SU-DHL-6 (cell line): ENCODE results near the gene HMGB2.

Source experiments
- H2AFZ ChIP-seq: fragments of 200-600 bp; sonication (generic); 2 replicates; pipeline ENCODE4 v1.6.1; 2014; ENCODE audit warnings: low read depth, mild to moderate bottlenecking, moderate library complexity, mixed read lengths, antibody characterized with exemption, low read length; ENCODE audit not compliant: severe bottlenecking
- H3F3A ChIP-seq: fragments of 200-600 bp; shearing (Covaris generic); 2 replicates; pipeline ENCODE4 v1.6.0; 2016; ENCODE audit warnings: antibody characterized with exemption, mild to moderate bottlenecking; ENCODE audit not compliant: insufficient read depth
- H3K27ac ChIP-seq: fragments of 200-600 bp; sonication (generic); 2 replicates; pipeline ENCODE4 v1.5.1; 2016; ENCODE audit warnings: low read depth, mild to moderate bottlenecking, low read length, moderate library complexity, mixed read lengths
- H3K27me3 ChIP-seq: fragments of 200-600 bp; sonication (generic), shearing (Covaris generic); 2 replicates; pipeline ENCODE4 v1.6.0; 2014; ENCODE audit warnings: mild to moderate bottlenecking, low read length
- H3K36me3 ChIP-seq: fragments of 200-600 bp; sonication (generic); 2 replicates; pipeline ENCODE4 v1.6.1; 2014; ENCODE audit warnings: mild to moderate bottlenecking, low read length, mixed read lengths
- H3K4me2 ChIP-seq: fragments of 300-600, 200-600 bp; shearing (Covaris generic), sonication (generic); 2 replicates; pipeline ENCODE4 v1.6.0; 2014; ENCODE audit warnings: low read length, low read depth, mild to moderate bottlenecking; ENCODE audit not compliant: poor library complexity, severe bottlenecking
- H3K4me3 ChIP-seq: fragments of 200-600 bp; sonication (generic); 2 replicates; pipeline ENCODE4 v1.5.1; 2014; ENCODE audit warnings: antibody characterized with exemption, low read length, mild to moderate bottlenecking, mixed read lengths; ENCODE audit not compliant: insufficient read depth, poor library complexity, severe bottlenecking
- H3K79me2 ChIP-seq: fragments of 200-600 bp; sonication (generic); 2 replicates; pipeline ENCODE4 v1.6.1; 2014; ENCODE audit warnings: mild to moderate bottlenecking, low read length, moderate library complexity; ENCODE audit not compliant: insufficient read depth
- H3K9ac ChIP-seq: fragments of 200-600 bp; sonication (generic); 2 replicates; pipeline ENCODE4 v1.7.0; 2014; ENCODE audit warnings: mild to moderate bottlenecking, low read length
- H3K9me2 ChIP-seq: fragments of 200-600 bp; sonication (generic); replicated peaks from 2 replicates; pipeline ENCODE4 v1.6.1; 2014; ENCODE audit warnings: low read length; ENCODE audit not compliant: insufficient read depth
- H3K9me3 ChIP-seq: fragments of 200-600 bp; sonication (generic); 2 replicates; pipeline ENCODE4 v1.6.1; 2014; ENCODE audit warnings: low read length, mixed read lengths; ENCODE audit not compliant: insufficient read depth
- H4K20me1 ChIP-seq: fragments of 200-600 bp; sonication (generic); 2 replicates; pipeline ENCODE4 v1.6.1; 2014; ENCODE audit warnings: low read depth, mild to moderate bottlenecking, antibody characterized with exemption, low read length, moderate library complexity, mixed read lengths
- CTCF ChIP-seq: fragments of 200-600 bp; sonication (generic); IDR thresholded peaks from one replicate; pipeline ENCODE4 v1.5.1; 2017; ENCODE audit warnings: antibody characterized with exemption, mild to moderate bottlenecking, low read length, moderate library complexity; ENCODE audit not compliant: insufficient read depth, poor library complexity, severe bottlenecking
- EZH2phosphoT487 ChIP-seq: fragments of 200-600 bp; sonication (generic), shearing (Covaris generic); conservative IDR thresholded peaks from 2 replicates; pipeline ENCODE4 v1.6.1; 2018; ENCODE audit warnings: mild to moderate bottlenecking, antibody characterized with exemption, low read length, moderate library complexity, mixed read lengths

The HMGB2 gene

GRCh38 chr4:173311368-173311767, 22.8 kb downstream of the HMGB2 start:
- Histone ChIP-seq H3K9me2 (no peaks in the 10 kb centered on the region), H4K20me1 (no peaks in the 10 kb centered on the region), H3K79me2 (no peaks in the 10 kb centered on the region), H3K36me3 (no peaks in the 10 kb centered on the region), H3K27ac (no peak overlapping the region), H3K27me3 (no peaks in the 10 kb centered on the region), H3K9me3 (no peaks in the 10 kb centered on the region), H3K4me2 (no peak overlapping the region), H3K9ac (no peak overlapping the region), H2AFZ (no peak overlapping the region), H3F3A (no peaks in the 10 kb centered on the region), H3K4me3 (no peak overlapping the region)
- TF ChIP-seq CTCF (no peak), EZH2phosphoT487 (no peak)

GRCh38 chr4:173307778-173308177, 26.4 kb downstream of the HMGB2 start:
- Histone ChIP-seq H3F3A (no peaks in the 10 kb centered on the region), H3K9me3 (no peaks in the 10 kb centered on the region), H3K9me2 (no peaks in the 10 kb centered on the region), H3K9ac (no peak overlapping the region), H3K36me3 (0 out of 2 replicates have a peak, but pooled peaks cover 8% of the 10 kb centered on the region), H3K4me2 (no peak overlapping the region), H2AFZ (no peak overlapping the region), H3K27me3 (no peaks in the 10 kb centered on the region), H4K20me1 (no peaks in the 10 kb centered on the region), H3K79me2 (no peaks in the 10 kb centered on the region), H3K4me3 (no peak overlapping the region), H3K27ac (no peak overlapping the region)
- no peak for TF ChIP-seq EZH2phosphoT487
- no peak for TF ChIP-seq CTCF

GRCh38 chr4:173301518-173302201, 32.5 kb downstream of the HMGB2 start:
- no peak overlapping the region for H3K27ac ChIP-seq
- H2AFZ ChIP-seq: no peak overlapping the region
- 0 out of 2 replicates have a peak, but pooled peaks cover 8% of the 10 kb centered on the region for H3K36me3 ChIP-seq
- H4K20me1 ChIP-seq: no peaks in the 10 kb centered on the region
- no peaks in the 10 kb centered on the region for H3F3A ChIP-seq
- H3K4me2 ChIP-seq: no peak overlapping the region
- no peaks in the 10 kb centered on the region for H3K9me3 ChIP-seq
- no peak overlapping the region for H3K4me3 ChIP-seq
- no peaks in the 10 kb centered on the region for H3K9me2 ChIP-seq
- no peaks in the 10 kb centered on the region for H3K27me3 ChIP-seq
- peak; percentile 61 for TF ChIP-seq CTCF
- TF ChIP-seq EZH2phosphoT487: no peak
- H3K9ac ChIP-seq: no peak overlapping the region
- no peaks in the 10 kb centered on the region for H3K79me2 ChIP-seq
